OCI-LY1 (cell line): ENCODE measurements around the gene PLA2G4B.

Experiments
- H2AFZ ChIP-seq: fragments of 200-600 bp; sonication (generic), shearing (Covaris generic); 2 replicates; pipeline ENCODE4 v1.6.0; 2014; ENCODE audit warnings: antibody characterized with exemption, mild to moderate bottlenecking, low read length
- H3F3A ChIP-seq: fragments of 200-600 bp; sonication (generic), shearing (Covaris generic); 2 replicates; pipeline ENCODE4 v1.6.0; 2014; ENCODE audit warnings: mild to moderate bottlenecking, antibody characterized with exemption, low read length, moderate library complexity; ENCODE audit not compliant: insufficient read depth
- H3K27ac ChIP-seq: fragments of 200-600 bp; sonication (generic); 2 replicates; pipeline ENCODE4 v1.5.1; 2014; ENCODE audit warnings: low read length, mixed run types, mild to moderate bottlenecking, low read depth; ENCODE audit not compliant: poor library complexity, severe bottlenecking
- H3K27me3 ChIP-seq: fragments of 200-600 bp; sonication (generic); 2 replicates; pipeline ENCODE4 v1.6.0; 2014; ENCODE audit warnings: antibody characterized with exemption, mild to moderate bottlenecking, low read length, moderate library complexity; ENCODE audit not compliant: insufficient read depth
- H3K36me3 ChIP-seq: fragments of 200-600 bp; sonication (generic); 2 replicates; pipeline ENCODE4 v1.6.1; 2014; ENCODE audit warnings: mild to moderate bottlenecking, antibody characterized with exemption, low read length, moderate library complexity, mixed read lengths; ENCODE audit not compliant: insufficient read depth
- H3K4me1 ChIP-seq: fragments of 200-600 bp; sonication (generic); 2 replicates; pipeline ENCODE4 v1.5.1; 2014; ENCODE audit warnings: mild to moderate bottlenecking, low read length, moderate library complexity; ENCODE audit not compliant: insufficient read depth, severe bottlenecking
- H3K4me2 ChIP-seq: fragments of 200-600 bp; sonication (generic), shearing (Covaris generic); 2 replicates; pipeline ENCODE4 v1.6.1; 2014; ENCODE audit warnings: low read length
- H3K4me3 ChIP-seq: fragments of 200-600 bp; sonication (generic); 2 replicates; pipeline ENCODE4 v1.5.1; 2014; ENCODE audit warnings: low read length, low read depth, mild to moderate bottlenecking, mixed read lengths; ENCODE audit not compliant: poor library complexity, severe bottlenecking
- H3K79me2 ChIP-seq: fragments of 200-600 bp; shearing (Covaris generic); 2 replicates; pipeline ENCODE4 v1.6.1; 2016; ENCODE audit warnings: mixed run types, low read length, mixed read lengths; ENCODE audit not compliant: insufficient read depth
- H3K9ac ChIP-seq: fragments of 200-600 bp; sonication (generic), shearing (Covaris generic); 2 replicates; pipeline ENCODE4 v1.6.1; 2014; ENCODE audit warnings: mild to moderate bottlenecking, low read length, mixed read lengths
- H3K9me2 ChIP-seq: fragments of 200-600 bp; sonication (generic), shearing (Covaris generic); 2 replicates; pipeline ENCODE4 v1.6.1; 2014; ENCODE audit warnings: low read depth, mild to moderate bottlenecking, low read length, mixed read lengths
- H3K9me3 ChIP-seq: fragments of 200-600 bp; shearing (Covaris generic); 2 replicates; pipeline ENCODE4 v1.6.1; 2014; ENCODE audit warnings: low read length, mixed read lengths
- H4K20me1 ChIP-seq: fragments of 200-600 bp; sonication (generic), shearing (Covaris generic); 2 replicates; pipeline ENCODE4 v1.6.0; 2016; ENCODE audit warnings: mild to moderate bottlenecking, low read length; ENCODE audit not compliant: insufficient read depth
- EZH2 ChIP-seq: fragments of 200-600 bp; sonication (generic), shearing (Covaris generic); IDR thresholded peaks from 2 replicates; pipeline ENCODE4 v1.8.0; 2017; ENCODE audit warnings: borderline replicate concordance, mixed run types, mild to moderate bottlenecking, antibody characterized with exemption, low read length, moderate library complexity, mixed read lengths
- TF ChIP-seq, protein P1 (sequence below): fragments of 200-600 bp; sonication (generic), shearing (Covaris generic); IDR thresholded peaks from 2 replicates; pipeline ENCODE4 v1.5.1; 2017; ENCODE audit warnings: mild to moderate bottlenecking, antibody characterized with exemption, low read length, moderate library complexity, mixed read lengths

PLA2G4B gene

GRCh38 chr15:41869770-41870688 lies 31.4 kb downstream of the PLA2G4B start:
- H3K9me3 ChIP-seq = no peaks in the 10 kb centered on the region
- H3K36me3 ChIP-seq = no peaks in the 10 kb centered on the region
- H2AFZ ChIP-seq = no peak overlapping the region
- no peak overlapping the region for H3K4me3 ChIP-seq
- no peaks in the 10 kb centered on the region for H3K4me1 ChIP-seq
- no peaks in the 10 kb centered on the region for H3K79me2 ChIP-seq
- no peaks in the 10 kb centered on the region for H3F3A ChIP-seq
- H3K4me2 ChIP-seq = no peak overlapping the region
- no peak overlapping the region for H3K27ac ChIP-seq
- H3K9ac ChIP-seq = no peak overlapping the region
- H3K27me3 ChIP-seq = peaks cover 3% of the 10 kb centered on the region; the same call in 1 of the 2 replicates
- H4K20me1 ChIP-seq = no peaks in the 10 kb centered on the region
- H3K9me2 ChIP-seq = no peaks in the 10 kb centered on the region
- TF ChIP-seq EZH2 = no peak
- TF ChIP-seq, protein P1, sequence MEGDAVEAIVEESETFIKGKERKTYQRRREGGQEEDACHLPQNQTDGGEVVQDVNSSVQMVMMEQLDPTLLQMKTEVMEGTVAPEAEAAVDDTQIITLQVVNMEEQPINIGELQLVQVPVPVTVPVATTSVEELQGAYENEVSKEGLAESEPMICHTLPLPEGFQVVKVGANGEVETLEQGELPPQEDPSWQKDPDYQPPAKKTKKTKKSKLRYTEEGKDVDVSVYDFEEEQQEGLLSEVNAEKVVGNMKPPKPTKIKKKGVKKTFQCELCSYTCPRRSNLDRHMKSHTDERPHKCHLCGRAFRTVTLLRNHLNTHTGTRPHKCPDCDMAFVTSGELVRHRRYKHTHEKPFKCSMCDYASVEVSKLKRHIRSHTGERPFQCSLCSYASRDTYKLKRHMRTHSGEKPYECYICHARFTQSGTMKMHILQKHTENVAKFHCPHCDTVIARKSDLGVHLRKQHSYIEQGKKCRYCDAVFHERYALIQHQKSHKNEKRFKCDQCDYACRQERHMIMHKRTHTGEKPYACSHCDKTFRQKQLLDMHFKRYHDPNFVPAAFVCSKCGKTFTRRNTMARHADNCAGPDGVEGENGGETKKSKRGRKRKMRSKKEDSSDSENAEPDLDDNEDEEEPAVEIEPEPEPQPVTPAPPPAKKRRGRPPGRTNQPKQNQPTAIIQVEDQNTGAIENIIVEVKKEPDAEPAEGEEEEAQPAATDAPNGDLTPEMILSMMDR = no peak

GRCh38 chr15:41870689-41871081 lies 32.0 kb downstream of the PLA2G4B start:
- H3K27me3 ChIP-seq = peaks cover 3% of the 10 kb centered on the region; the same call in 1 of the 2 replicates
- H3K9ac ChIP-seq = no peak overlapping the region
- H3K4me2 ChIP-seq = no peak overlapping the region
- H4K20me1 ChIP-seq = no peaks in the 10 kb centered on the region
- H3K27ac ChIP-seq = no peak overlapping the region
- TF ChIP-seq EZH2 = no peak
- TF ChIP-seq, protein P1 = no peak
- H3K9me2 ChIP-seq = no peaks in the 10 kb centered on the region
- H3F3A ChIP-seq = no peaks in the 10 kb centered on the region
- H3K79me2 ChIP-seq = no peaks in the 10 kb centered on the region
- no peaks in the 10 kb centered on the region for H3K4me1 ChIP-seq
- no peak overlapping the region for H2AFZ ChIP-seq
- H3K36me3 ChIP-seq = no peaks in the 10 kb centered on the region
- H3K9me3 ChIP-seq = no peaks in the 10 kb centered on the region
- H3K4me3 ChIP-seq = no peak overlapping the region

DNA sequence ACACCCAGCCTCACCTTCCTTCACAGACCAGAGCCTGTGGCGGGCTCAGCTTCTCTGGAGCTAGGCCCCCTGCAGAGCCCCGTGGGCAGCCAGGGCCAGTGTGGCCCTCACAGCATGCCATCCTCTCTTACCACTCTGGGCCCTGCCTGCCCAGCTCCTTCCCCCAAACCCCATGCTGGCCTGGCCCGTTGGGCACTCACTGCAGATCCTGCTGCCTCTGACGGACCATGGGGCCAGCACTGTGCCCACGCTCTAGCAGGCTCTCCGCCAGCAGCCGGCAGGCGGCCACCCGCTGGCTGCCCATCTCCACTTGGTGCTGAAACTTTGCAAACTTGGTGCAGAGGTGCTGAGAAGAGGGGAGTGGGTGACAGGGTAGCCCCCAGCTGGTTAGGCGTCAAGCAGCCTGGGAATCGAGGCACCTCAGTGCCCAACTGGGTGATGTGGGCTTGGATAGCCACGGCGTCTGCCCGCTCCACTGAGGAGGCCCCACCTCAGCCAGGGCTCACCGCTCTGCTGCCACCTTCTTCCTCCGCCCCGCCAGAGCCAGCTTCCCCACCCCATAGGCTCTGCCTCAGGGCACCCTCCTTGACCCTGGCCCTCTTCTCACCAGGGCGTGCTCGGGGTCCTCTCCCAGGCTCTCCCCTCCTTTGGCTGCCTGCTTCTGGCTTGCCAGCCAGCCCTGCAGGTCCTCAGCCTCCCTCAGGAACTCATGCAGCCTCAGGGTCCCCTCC lies 32.7 kb downstream of the PLA2G4B start:
- TF ChIP-seq, protein P1 = no peak
- TF ChIP-seq EZH2 = no peak
- H3K9me3 ChIP-seq = no peaks in the 10 kb centered on the region
- no peaks in the 10 kb centered on the region for H3K4me1 ChIP-seq
- no peaks in the 10 kb centered on the region for H3K9me2 ChIP-seq
- H4K20me1 ChIP-seq = no peaks in the 10 kb centered on the region
- H3K27ac ChIP-seq = no peak overlapping the region
- no peak overlapping the region for H3K4me3 ChIP-seq
- no peak overlapping the region for H3K9ac ChIP-seq
- H3K79me2 ChIP-seq = no peaks in the 10 kb centered on the region
- peaks cover 3% of the 10 kb centered on the region; the same call in 1 of the 2 replicates for H3K27me3 ChIP-seq
- no peak overlapping the region for H3K4me2 ChIP-seq
- H3K36me3 ChIP-seq = no peaks in the 10 kb centered on the region
- H2AFZ ChIP-seq = no peak overlapping the region
- H3F3A ChIP-seq = no peaks in the 10 kb centered on the region
